Measurements from ENCODE around the gene B3GNT5. TPM values are rescaled to one million over a fixed set of nuclear protein-coding genes. Genes with fewer than 3 reads are reported as not detected.

The B3GNT5 gene
- total RNA-seq, 1 experiment from 2014 or later, result 7.7 TPM

DNA sequence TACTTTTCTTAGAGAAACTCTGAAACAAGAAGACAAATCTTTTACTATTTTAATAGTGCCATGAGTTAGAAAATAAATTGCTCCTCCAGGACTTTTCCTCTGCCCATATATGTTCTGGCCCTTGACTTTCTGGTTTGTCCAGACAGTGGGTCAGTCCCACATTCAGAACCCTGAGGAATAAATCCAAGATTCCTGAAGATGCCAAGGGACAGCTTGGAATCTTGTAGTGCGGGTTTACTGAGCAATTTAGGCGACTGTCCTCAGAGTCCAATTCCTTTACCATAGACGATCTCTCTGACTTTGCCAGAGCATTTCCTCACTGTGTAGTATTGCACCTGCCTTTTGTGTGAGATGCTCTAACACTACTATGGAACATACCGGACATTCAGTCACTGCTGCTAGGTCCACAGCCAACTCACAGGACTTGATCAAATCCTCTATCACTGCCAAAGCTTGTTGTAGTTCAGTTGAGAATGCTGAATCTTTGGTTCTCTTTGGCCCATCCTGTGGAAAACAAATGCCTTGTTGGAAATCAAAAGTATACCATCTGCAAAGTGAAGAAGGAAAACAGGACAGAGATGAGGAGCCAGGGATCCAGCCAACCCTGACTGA lies 37.4 kb upstream of the B3GNT5 start:
- H3K27me3 Mint-ChIP-seq (ENCODE audit: low read depth), result no peaks in the 10 kb centered on the region
- no peaks in the 10 kb centered on the region for H3K9me3 Mint-ChIP-seq
- H3K4me3 Mint-ChIP-seq, result no peak overlapping the region
- POLR2A ChIA-PET, result no interaction called here
- no peaks in the 10 kb centered on the region for H3K36me3 Mint-ChIP-seq
- H3K27ac Mint-ChIP-seq, result no peak overlapping the region
- CTCF ChIA-PET, result interaction anchor here (0.9 kb wide), 1 partner anchor 31 kb away, joined by 3 read pairs; no protein-coding TSS in a partner anchor
- DNase-seq (ENCODE audit: low spot score) (no peak), ATAC-seq (no peak)
- TF ChIP-seq, protein P1, sequence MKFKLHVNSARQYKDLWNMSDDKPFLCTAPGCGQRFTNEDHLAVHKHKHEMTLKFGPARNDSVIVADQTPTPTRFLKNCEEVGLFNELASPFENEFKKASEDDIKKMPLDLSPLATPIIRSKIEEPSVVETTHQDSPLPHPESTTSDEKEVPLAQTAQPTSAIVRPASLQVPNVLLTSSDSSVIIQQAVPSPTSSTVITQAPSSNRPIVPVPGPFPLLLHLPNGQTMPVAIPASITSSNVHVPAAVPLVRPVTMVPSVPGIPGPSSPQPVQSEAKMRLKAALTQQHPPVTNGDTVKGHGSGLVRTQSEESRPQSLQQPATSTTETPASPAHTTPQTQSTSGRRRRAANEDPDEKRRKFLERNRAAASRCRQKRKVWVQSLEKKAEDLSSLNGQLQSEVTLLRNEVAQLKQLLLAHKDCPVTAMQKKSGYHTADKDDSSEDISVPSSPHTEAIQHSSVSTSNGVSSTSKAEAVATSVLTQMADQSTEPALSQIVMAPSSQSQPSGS (CRISPR knock-in tag; IDR thresholded peaks at IDR 0.05; ENCODE audit: borderline replicate concordance, low read depth), result no peak
- no peak for TF ChIP-seq ZBTB43 (CRISPR knock-in tag; IDR thresholded peaks at IDR 0.05)
- TF ChIP-seq EMX1 (CRISPR knock-in tag; IDR thresholded peaks at IDR 0.05), result no peak
- TF ChIP-seq CREB1 (CRISPR knock-in tag; IDR thresholded peaks at IDR 0.05), result no peak
- TF ChIP-seq FOXP4 (CRISPR knock-in tag; IDR thresholded peaks at IDR 0.05), result no peak
- no peak for TF ChIP-seq NR2C2 (CRISPR knock-in tag; IDR thresholded peaks at IDR 0.05)
- peaks cover 4% of the 10 kb centered on the region; the same call in 1 of the 2 replicates for H3K4me1 Mint-ChIP-seq

GRCh38 chr3:183217548-183218332 lies 35.3 kb upstream of the B3GNT5 start:
- POLR2A ChIA-PET, result no interaction called here
- ATAC-seq (no peak), DNase-seq (ENCODE audit: low spot score) (no peak)
- no peaks in the 10 kb centered on the region for H3K36me3 Mint-ChIP-seq
- H3K4me1 Mint-ChIP-seq, result peaks cover 4% of the 10 kb centered on the region; the same call in 1 of the 2 replicates
- H3K27ac Mint-ChIP-seq, result no peak overlapping the region; the same call in 1 of the 2 replicates
- no peaks in the 10 kb centered on the region for H3K9me3 Mint-ChIP-seq
- CTCF ChIA-PET, result interaction anchor here (1.1 kb wide), 1 partner anchor 165 kb away, joined by 3 read pairs; no protein-coding TSS in a partner anchor
- H3K27me3 Mint-ChIP-seq (ENCODE audit: low read depth), result no peaks in the 10 kb centered on the region
- no peak overlapping the region for H3K4me3 Mint-ChIP-seq
- TF ChIP-seq, protein P2, sequence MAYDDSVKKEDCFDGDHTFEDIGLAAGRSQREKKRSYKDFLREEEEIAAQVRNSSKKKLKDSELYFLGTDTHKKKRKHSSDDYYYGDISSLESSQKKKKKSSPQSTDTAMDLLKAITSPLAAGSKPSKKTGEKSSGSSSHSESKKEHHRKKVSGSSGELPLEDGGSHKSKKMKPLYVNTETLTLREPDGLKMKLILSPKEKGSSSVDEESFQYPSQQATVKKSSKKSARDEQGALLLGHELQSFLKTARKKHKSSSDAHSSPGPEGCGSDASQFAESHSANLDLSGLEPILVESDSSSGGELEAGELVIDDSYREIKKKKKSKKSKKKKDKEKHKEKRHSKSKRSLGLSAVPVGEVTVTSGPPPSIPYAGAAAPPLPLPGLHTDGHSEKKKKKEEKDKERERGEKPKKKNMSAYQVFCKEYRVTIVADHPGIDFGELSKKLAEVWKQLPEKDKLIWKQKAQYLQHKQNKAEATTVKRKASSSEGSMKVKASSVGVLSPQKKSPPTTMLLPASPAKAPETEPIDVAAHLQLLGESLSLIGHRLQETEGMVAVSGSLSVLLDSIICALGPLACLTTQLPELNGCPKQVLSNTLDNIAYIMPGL (CRISPR knock-in tag; IDR thresholded peaks at IDR 0.05), result no peak
- TF ChIP-seq ZNF425 (CRISPR knock-in tag; conservative IDR thresholded peaks at IDR 0.05) (no peak), ESRRA (CRISPR knock-in tag; IDR thresholded peaks at IDR 0.05; ENCODE audit: borderline replicate concordance) (no peak), EMX1 (CRISPR knock-in tag; IDR thresholded peaks at IDR 0.05) (no peak), GRHL2 (CRISPR knock-in tag; IDR thresholded peaks at IDR 0.05; ENCODE audit: insufficient replicate concordance, severe bottlenecking) (no peak), E2F4 (CRISPR knock-in tag; IDR thresholded peaks at IDR 0.05; ENCODE audit: borderline replicate concordance, low read depth) (no peak), ZNF263 (CRISPR knock-in tag; IDR thresholded peaks at IDR 0.05; ENCODE audit: low read depth) (no peak), NFE2L1 (CRISPR knock-in tag; IDR thresholded peaks at IDR 0.05) (no peak)
- TF ChIP-seq, protein P3, sequence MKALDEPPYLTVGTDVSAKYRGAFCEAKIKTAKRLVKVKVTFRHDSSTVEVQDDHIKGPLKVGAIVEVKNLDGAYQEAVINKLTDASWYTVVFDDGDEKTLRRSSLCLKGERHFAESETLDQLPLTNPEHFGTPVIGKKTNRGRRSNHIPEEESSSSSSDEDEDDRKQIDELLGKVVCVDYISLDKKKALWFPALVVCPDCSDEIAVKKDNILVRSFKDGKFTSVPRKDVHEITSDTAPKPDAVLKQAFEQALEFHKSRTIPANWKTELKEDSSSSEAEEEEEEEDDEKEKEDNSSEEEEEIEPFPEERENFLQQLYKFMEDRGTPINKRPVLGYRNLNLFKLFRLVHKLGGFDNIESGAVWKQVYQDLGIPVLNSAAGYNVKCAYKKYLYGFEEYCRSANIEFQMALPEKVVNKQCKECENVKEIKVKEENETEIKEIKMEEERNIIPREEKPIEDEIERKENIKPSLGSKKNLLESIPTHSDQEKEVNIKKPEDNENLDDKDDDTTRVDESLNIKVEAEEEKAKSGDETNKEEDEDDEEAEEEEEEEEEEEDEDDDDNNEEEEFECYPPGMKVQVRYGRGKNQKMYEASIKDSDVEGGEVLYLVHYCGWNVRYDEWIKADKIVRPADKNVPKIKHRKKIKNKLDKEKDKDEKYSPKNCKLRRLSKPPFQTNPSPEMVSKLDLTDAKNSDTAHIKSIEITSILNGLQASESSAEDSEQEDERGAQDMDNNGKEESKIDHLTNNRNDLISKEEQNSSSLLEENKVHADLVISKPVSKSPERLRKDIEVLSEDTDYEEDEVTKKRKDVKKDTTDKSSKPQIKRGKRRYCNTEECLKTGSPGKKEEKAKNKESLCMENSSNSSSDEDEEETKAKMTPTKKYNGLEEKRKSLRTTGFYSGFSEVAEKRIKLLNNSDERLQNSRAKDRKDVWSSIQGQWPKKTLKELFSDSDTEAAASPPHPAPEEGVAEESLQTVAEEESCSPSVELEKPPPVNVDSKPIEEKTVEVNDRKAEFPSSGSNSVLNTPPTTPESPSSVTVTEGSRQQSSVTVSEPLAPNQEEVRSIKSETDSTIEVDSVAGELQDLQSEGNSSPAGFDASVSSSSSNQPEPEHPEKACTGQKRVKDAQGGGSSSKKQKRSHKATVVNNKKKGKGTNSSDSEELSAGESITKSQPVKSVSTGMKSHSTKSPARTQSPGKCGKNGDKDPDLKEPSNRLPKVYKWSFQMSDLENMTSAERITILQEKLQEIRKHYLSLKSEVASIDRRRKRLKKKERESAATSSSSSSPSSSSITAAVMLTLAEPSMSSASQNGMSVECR (CRISPR knock-in tag; IDR thresholded peaks at IDR 0.05; ENCODE audit: borderline replicate concordance), result no peak
